H1 (cell line): ENCODE measurements around the gene GABBR1. TPM values are rescaled to one million over a fixed set of nuclear protein-coding genes. Genes with fewer than 3 reads are reported as not detected.

Experiments used
- CTCF ChIA-PET: fragments of 300-600 bp; sonication (Branson Sonifier 250); formaldehyde crosslinking; loops from one replicate; lab custom pipeline; 2021; ENCODE audit not compliant: partially characterized antibody; lab: Charles Lee
- POLR2A ChIA-PET: fragments of 300-600 bp; sonication (Branson Sonifier 250); formaldehyde crosslinking; loops from one replicate; lab custom pipeline; 2021; ENCODE audit warnings: inconsistent platforms; ENCODE audit not compliant: partially characterized antibody; lab: Charles Lee
- DNase-seq, 2 experiments: peaks; one replicate each; pipeline versions ENCODE4 v3.0.0 to v3.0.0-alpha.2; 2010 to 2022; ENCODE audit warnings: low spot score in 2 of 2, low read depth in 1 of 2, mixed read lengths in 1 of 2
- FAIRE-seq: peaks from 2 replicates; lab custom pipeline; 2011; peaks lifted over from hg19 to GRCh38; lab: Jason Lieb, UNC
- H2AFZ ChIP-seq: 2 replicates; pipeline ENCODE4 v1.8.1; 2012; ENCODE audit warnings: low read length, inconsistent platforms
- H2AK5ac ChIP-seq: 2 replicates; pipeline ENCODE4 v1.6.1; 2013; ENCODE audit warnings: low read depth, low read length
- H2BK120ac ChIP-seq: replicated peaks from 2 replicates; pipeline ENCODE3; 2013; ENCODE audit warnings: low read depth, low read length, inconsistent platforms
- H2BK12ac ChIP-seq: 2 replicates; pipeline ENCODE4 v1.6.1; 2013; ENCODE audit warnings: low read depth, low read length
- H2BK15ac ChIP-seq: 2 replicates; pipeline ENCODE4 v1.6.1; 2013; ENCODE audit warnings: low read length
- H2BK20ac ChIP-seq: 2 replicates; pipeline ENCODE4 v1.6.1; 2013; ENCODE audit warnings: low read length
- H2BK5ac ChIP-seq: 2 replicates; pipeline ENCODE4 v1.6.1; 2013; ENCODE audit warnings: low read depth, low read length
- H3K14ac ChIP-seq: 2 replicates; pipeline ENCODE4 v1.6.1; 2013; ENCODE audit warnings: inconsistent platforms; ENCODE audit not compliant: insufficient read length
- H3K18ac ChIP-seq: 2 replicates; pipeline ENCODE4 v1.6.1; 2013; ENCODE audit warnings: low read length; ENCODE audit errors: extremely low read depth
- H3K23ac ChIP-seq: 2 replicates; pipeline ENCODE4 v1.6.1; 2013; ENCODE audit warnings: inconsistent platforms; ENCODE audit not compliant: insufficient read length
- H3K23me2 ChIP-seq: 2 replicates; pipeline ENCODE4 v1.6.1; 2013; ENCODE audit warnings: low read depth, low read length
- H3K27ac ChIP-seq: 2 replicates; pipeline ENCODE4 v1.6.1; 2011; ENCODE audit warnings: low read depth, low read length, inconsistent platforms
- H3K27me3 ChIP-seq, 4 experiments: replicated peaks in 1 of 4; 1 replicate in 1 of 4; 2 replicates in 3 of 4; pipeline versions ENCODE4 v1.6.1 to v1.8.1; 2011 to 2013; ENCODE audit warnings: low read length in 3 of 4, mild to moderate bottlenecking in 3 of 4, inconsistent platforms in 2 of 4, mixed read lengths in 2 of 4, moderate library complexity in 1 of 4; ENCODE audit not compliant: control insufficient read depth in 3 of 4, insufficient read depth in 3 of 4; ENCODE audit errors: extremely low read depth in 1 of 4
- H3K36me3 ChIP-seq, 4 experiments: 2 replicates each; pipeline versions ENCODE4 v1.6.1 to v1.8.1; 2011 to 2013; ENCODE audit warnings: mild to moderate bottlenecking in 4 of 4, low read length in 3 of 4, moderate library complexity in 2 of 4, control low read depth in 1 of 4, inconsistent platforms in 1 of 4; ENCODE audit not compliant: insufficient read depth in 4 of 4, control insufficient read depth in 2 of 4
- H3K4ac ChIP-seq: replicated peaks from 2 replicates; pipeline ENCODE3; 2013; ENCODE audit warnings: low read length, low read depth, mixed read lengths, inconsistent platforms; ENCODE audit not compliant: insufficient read length
- H3K4me1 ChIP-seq, 4 experiments: replicated peaks in 1 of 4; 1 replicate in 1 of 4; 2 replicates in 3 of 4; pipeline versions ENCODE4 v1.6.1 to v1.8.1; 2011 to 2013; ENCODE audit warnings: low read length in 3 of 4, inconsistent platforms in 2 of 4, mixed read lengths in 1 of 4; ENCODE audit not compliant: insufficient read depth in 4 of 4, control insufficient read depth in 3 of 4
- H3K4me2 ChIP-seq, 2 experiments: 2 replicates each; pipeline versions ENCODE4 v1.6.1 to v1.8.1; 2011 to 2013; ENCODE audit warnings: low read depth in 2 of 2, low read length in 2 of 2, control low read depth in 1 of 2, inconsistent platforms in 1 of 2, mild to moderate bottlenecking in 1 of 2; ENCODE audit not compliant: insufficient read depth in 1 of 2
- H3K4me3 ChIP-seq, 4 experiments: fragments of 200-600, 300-600 bp in 1 of 4; sonication (generic), shearing (Covaris generic), sonication (Bioruptor Twin) in 1 of 4; 2 replicates each; pipeline versions ENCODE4 v1.5.1 to v1.8.1; 2011 to 2016; ENCODE audit warnings: low read length in 4 of 4, low read depth in 3 of 4, control low read depth in 2 of 4, inconsistent platforms in 2 of 4, mild to moderate bottlenecking in 2 of 4, mixed read lengths in 1 of 4, moderate library complexity in 1 of 4; ENCODE audit not compliant: insufficient read depth in 2 of 4; ENCODE audit errors: extremely low read depth in 1 of 4
- H3K56ac ChIP-seq: replicated peaks from 2 replicates; pipeline ENCODE3; 2013; ENCODE audit warnings: low read depth, mild to moderate bottlenecking, mixed read lengths, low read length, inconsistent platforms; ENCODE audit not compliant: insufficient read length
- H3K79me1 ChIP-seq: 2 replicates; pipeline ENCODE4 v1.6.1; 2013; ENCODE audit warnings: low read depth, low read length, control low read depth
- H3K79me2 ChIP-seq, 2 experiments: 2 replicates each; pipeline versions ENCODE4 v1.6.1 to v1.8.1; 2012 to 2013; ENCODE audit warnings: low read length in 2 of 2, mild to moderate bottlenecking in 2 of 2, inconsistent platforms in 1 of 2; ENCODE audit not compliant: insufficient read depth in 2 of 2, control insufficient read depth in 1 of 2
- H3K9ac ChIP-seq, 4 experiments: replicated peaks in 1 of 4; 1 replicate in 1 of 4; 2 replicates in 3 of 4; pipeline versions ENCODE4 v1.6.1 to v1.8.1; 2011 to 2013; ENCODE audit warnings: low read depth in 3 of 4, low read length in 3 of 4, control low read depth in 2 of 4, mild to moderate bottlenecking in 2 of 4, moderate library complexity in 2 of 4, inconsistent platforms in 1 of 4; ENCODE audit errors: extremely low read depth in 1 of 4
- H3K9me3 ChIP-seq, 2 experiments: 2 replicates each; pipeline versions ENCODE4 v1.6.1 to v1.8.1; 2012 to 2013; ENCODE audit warnings: mild to moderate bottlenecking in 2 of 2, moderate library complexity in 2 of 2, control low read depth in 1 of 2, inconsistent platforms in 1 of 2, low read depth in 1 of 2, low read length in 1 of 2, mixed read lengths in 1 of 2; ENCODE audit not compliant: insufficient read depth in 2 of 2
- H4K20me1 ChIP-seq, 2 experiments: replicated peaks in 1 of 2; 2 replicates each; pipeline versions ENCODE3 to v1.8.1; 2011 to 2013; ENCODE audit warnings: inconsistent platforms in 2 of 2, low read length in 2 of 2, mild to moderate bottlenecking in 1 of 2; ENCODE audit not compliant: insufficient read depth in 2 of 2, control insufficient read depth in 1 of 2
- H4K5ac ChIP-seq: 2 replicates; pipeline ENCODE4 v1.6.1; 2013; ENCODE audit warnings: low read length, low read depth, mixed read lengths, inconsistent platforms; ENCODE audit not compliant: insufficient read length
- H4K8ac ChIP-seq: 2 replicates; pipeline ENCODE4 v1.8.0; 2013; ENCODE audit warnings: mild to moderate bottlenecking, moderate library complexity, low read length, inconsistent platforms; ENCODE audit not compliant: insufficient read depth; ENCODE audit errors: extremely low read depth
- H4K91ac ChIP-seq: replicated peaks from 2 replicates; pipeline ENCODE3; 2013; ENCODE audit warnings: low read length, mixed read lengths, inconsistent platforms; ENCODE audit not compliant: insufficient read length
- ASH2L ChIP-seq: fragments of 200-600, 300-600 bp; sonication (generic); IDR thresholded peaks from one replicate; pipeline ENCODE4 v1.7.1; 2017; ENCODE audit warnings: low read length
- KDM5A ChIP-seq: fragments of 200-600 bp; IDR thresholded peaks from 2 replicates; pipeline ENCODE4 v1.7.1; 2012; ENCODE audit warnings: mild to moderate bottlenecking, low read length, inconsistent platforms, mixed read lengths
- NRF1 ChIP-seq: IDR thresholded peaks from 2 replicates; pipeline ENCODE4 v1.6.1; 2011; ENCODE audit warnings: mild to moderate bottlenecking, low read depth, low read length, improper control_type of control experiment
- POLR2A ChIP-seq, 2 experiments: IDR thresholded peaks; 1 replicate in 1 of 2; 2 replicates in 1 of 2; pipeline ENCODE4 v1.6.1; 2011; ENCODE audit warnings: low read depth in 2 of 2, low read length in 2 of 2, mild to moderate bottlenecking in 2 of 2; ENCODE audit errors: control extremely low read depth in 1 of 2
- RBBP5 ChIP-seq: IDR thresholded peaks from 2 replicates; pipeline ENCODE4 v1.7.1; 2012; ENCODE audit warnings: low read depth, mild to moderate bottlenecking, inconsistent platforms, low read length, moderate library complexity, borderline replicate concordance
- WGBS, 2 experiments: shearing (Covaris generic) in 1 of 2; methylation state at CpG; one replicate each; pipeline versions ENCODE4 v1.1.6 to v1.1.7; 2013 to 2015; ENCODE audit warnings: low lambda C conversion rate in 2 of 2, mixed read lengths in 2 of 2, inconsistent platforms in 1 of 2, low coverage in 1 of 2, missing lambda C conversion rate in 1 of 2; ENCODE audit not compliant: insufficient replicate concordance in 2 of 2, insufficient coverage in 1 of 2, insufficient read length in 1 of 2; ENCODE audit errors: extremely low coverage in 1 of 2, missing lambda C conversion rate in 1 of 2; 5-methylcytosine and 5-hydroxymethylcytosine counted together
- polyA plus RNA-seq, 7 experiments: library from polyadenylated mRNA; depleted of rRNA in 3 of 7; stranded (reverse) in 5 of 7; unstranded in 2 of 7; fragments of >200 nt in 5 of 7; fragments of 200-250 nt in 2 of 7; gene quantifications; 1 replicate in 5 of 7; 2 replicates in 1 of 7; 4 replicates in 1 of 7; pipeline versions ENCODE4 v1.2.1 to v1.2.3, GENCODE V29; 2011 to 2013; ENCODE audit warnings: missing spikeins in 2 of 7, mixed read lengths in 2 of 7
- total RNA-seq: library from RNA; stranded (reverse); fragmentation: NEBNext Ultra II Directional; extraction: Animal tissue kit (Norgen Biotek cat#: 25700); gene quantifications from 2 replicates; pipeline ENCODE4 v1.2.1, GENCODE V29; 2021

Gene GABBR1
- total and polyA plus RNA-seq, 2 of the 8 experiments (the other 6 are each of a cell fraction or from before 2014, with no cell fraction given): 75.9 to 78.3 TPM

DNA sequence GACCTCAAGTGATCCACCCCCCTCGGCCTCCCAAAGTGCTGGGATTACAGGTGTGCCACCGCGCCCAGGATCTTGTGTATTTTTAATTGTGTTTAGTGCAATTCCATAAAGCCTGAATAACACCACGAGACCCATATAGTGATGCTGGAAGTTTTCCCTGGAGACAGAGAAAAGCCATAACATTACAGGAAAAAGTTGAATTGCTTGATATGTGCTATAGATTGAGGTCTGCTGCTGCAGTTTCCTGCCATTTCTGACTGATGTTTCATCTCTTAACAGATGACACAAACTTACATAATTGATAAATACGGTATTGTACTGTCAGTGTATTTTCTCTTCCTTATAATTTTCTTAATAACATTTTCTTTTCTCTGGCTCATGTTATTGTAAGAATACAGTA is 66.1 kb downstream of the GABBR1 start:
- H2BK120ac ChIP-seq: no peak overlapping the region
- H2AFZ ChIP-seq: no peak overlapping the region
- FAIRE-seq: no peak
- no peak overlapping the region for H3K27ac ChIP-seq
- no peaks in the 10 kb centered on the region for H3K23me2 ChIP-seq
- no peak overlapping the region for H3K18ac ChIP-seq
- H2AK5ac ChIP-seq: no peak overlapping the region
- DNase-seq: no peak
- no peak overlapping the region for H3K56ac ChIP-seq
- no peak overlapping the region for H3K23ac ChIP-seq
- no peak overlapping the region for H4K91ac ChIP-seq
- TF ChIP-seq RBBP5: no peak
- no peak for TF ChIP-seq POLR2A (IDR thresholded peaks at IDR 0.05; ENCODE audit: control extremely low read depth in 1 of 2, low read depth in 2 of 2, low read length in 2 of 2)
- TF ChIP-seq NRF1: no peak
- TF ChIP-seq KDM5A: no peak
- TF ChIP-seq ASH2L: no peak
- no peak overlapping the region for H2BK20ac ChIP-seq
- no peak overlapping the region for H2BK5ac ChIP-seq
- 88% methylated on average over 5 of the region's 5 CpGs; no CpG with 5 or more reads in 1 of the 2 experiments for WGBS, 2 experiments
- H3K4me2 ChIP-seq: no peak overlapping the region
- H3K9me3 ChIP-seq: no peaks in the 10 kb centered on the region
- no peak overlapping the region for H2BK12ac ChIP-seq
- H3K36me3 ChIP-seq: no peaks in the 10 kb centered on the region
- no peaks in the 10 kb centered on the region for H3K27me3 ChIP-seq
- H4K8ac ChIP-seq: no peak overlapping the region
- H3K79me1 ChIP-seq: no peaks in the 10 kb centered on the region
- no peak overlapping the region for H3K9ac ChIP-seq
- POLR2A ChIA-PET: interaction anchor here (0.6 to 0.9 kb wide), 2 partner anchors 18 to 28 kb away, joined by 3 read pairs; partner anchors contain the start of gene OR2H2
- CTCF ChIA-PET: no interaction called here
- H3K4me3 ChIP-seq: no peak overlapping the region
- no peaks in the 10 kb centered on the region for H3K4me1 ChIP-seq
- no peaks in the 10 kb centered on the region for H3K79me2 ChIP-seq
- H2BK15ac ChIP-seq: no peak overlapping the region
- H3K14ac ChIP-seq: no peak overlapping the region
- H4K20me1 ChIP-seq: no peaks in the 10 kb centered on the region
- no peak overlapping the region for H4K5ac ChIP-seq
- no peak overlapping the region for H3K4ac ChIP-seq
